Measurements from ENCODE around the gene INS.

INS gene

DNA sequence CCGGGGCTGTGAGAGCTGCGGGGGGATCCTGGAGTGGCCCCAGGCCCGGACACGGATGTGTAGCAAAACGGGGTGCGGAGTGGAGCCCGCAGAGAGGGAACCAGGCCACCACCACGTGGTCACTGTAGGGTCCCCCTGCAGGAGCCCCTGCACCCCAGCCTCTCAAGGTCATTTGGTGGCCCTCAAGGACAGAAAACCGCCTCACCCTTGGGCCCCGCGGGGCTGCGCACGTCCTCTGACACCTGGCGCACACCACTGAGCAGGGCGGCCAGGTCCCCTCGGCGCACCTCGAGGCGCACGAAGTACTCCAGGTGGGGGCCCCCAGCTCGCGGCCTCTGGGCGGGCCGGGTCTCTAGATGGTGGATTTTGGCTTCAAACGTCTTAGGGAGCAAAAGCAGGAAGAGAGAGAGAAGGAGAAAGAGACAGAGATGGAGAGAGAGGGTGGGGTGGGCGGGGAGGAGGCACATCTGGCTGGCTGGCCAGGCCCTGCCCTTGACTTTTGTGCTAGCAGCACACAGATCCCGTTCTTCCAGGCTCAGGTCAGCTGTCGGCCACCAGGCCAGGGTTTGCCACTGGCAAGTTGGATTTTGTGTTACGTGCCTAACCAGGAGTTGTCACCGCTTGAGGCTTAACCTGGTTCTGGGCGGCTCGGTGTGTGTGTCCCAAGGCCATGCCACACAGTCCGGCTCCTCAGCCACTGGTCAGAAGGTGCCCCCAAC is 7.4 kb upstream of the INS start:
- Histone ChIP-seq H3K9ac (ENCODE audit: low read depth, low read length) (no peak overlapping the region), H3K36me3 (ENCODE audit: insufficient read depth, low read length) (no peaks in the 10 kb centered on the region), H3K4me1 (ENCODE audit: insufficient read depth, low read length) (no peaks in the 10 kb centered on the region; the same call in 1 of the 2 replicates), H3K9me3 (ENCODE audit: control insufficient read depth, insufficient read depth, low read length) (no peaks in the 10 kb centered on the region)

GRCh38 chr11:2167141-2168045 is 6.4 kb upstream of the INS start:
- Histone ChIP-seq H3K9ac (ENCODE audit: low read depth, low read length) (no peak overlapping the region), H3K4me1 (ENCODE audit: insufficient read depth, low read length) (no peaks in the 10 kb centered on the region; the same call in 1 of the 2 replicates), H3K9me3 (ENCODE audit: control insufficient read depth, insufficient read depth, low read length) (no peaks in the 10 kb centered on the region), H3K36me3 (ENCODE audit: insufficient read depth, low read length) (no peaks in the 10 kb centered on the region)

DNA sequence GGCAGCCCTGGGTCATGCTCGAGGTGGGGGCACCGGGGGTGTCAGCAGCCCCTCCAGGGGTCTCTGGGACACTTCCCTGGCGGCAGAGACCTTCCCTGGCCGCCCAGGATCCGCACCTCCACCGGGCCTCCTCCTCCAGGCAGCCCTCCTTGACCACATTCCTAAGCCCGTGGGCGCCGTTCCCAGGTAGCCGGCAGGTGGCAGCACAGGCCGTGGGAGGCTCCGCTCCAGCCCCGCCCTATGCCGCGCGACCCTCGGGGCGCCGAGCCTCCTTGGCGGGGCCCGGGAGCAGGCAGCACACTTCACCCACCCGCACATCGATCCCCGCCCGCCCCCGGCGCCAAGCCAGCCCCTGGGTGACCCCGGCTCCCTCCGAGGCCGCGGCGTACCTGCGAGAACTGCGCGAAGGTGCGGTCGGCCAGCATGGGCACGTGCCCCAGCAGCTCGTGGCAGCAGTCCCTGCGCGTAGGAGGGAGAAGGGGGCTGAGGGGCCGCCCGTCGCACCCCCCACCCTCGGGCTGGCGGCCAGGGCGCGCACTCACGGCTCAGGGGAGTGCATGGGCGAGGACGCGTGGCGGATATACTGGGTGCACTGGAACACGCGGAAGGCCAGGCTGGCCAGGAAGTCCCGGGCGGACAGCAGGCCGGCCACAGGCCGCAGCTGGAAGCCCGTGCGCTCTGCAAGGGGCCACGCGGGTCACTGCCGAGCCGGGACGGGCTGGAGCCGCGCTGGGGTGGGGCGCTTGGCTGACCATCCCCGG is 5.3 kb upstream of the INS start:
- no peak overlapping the region for H3K9ac ChIP-seq (ENCODE audit: low read depth, low read length)
- no peaks in the 10 kb centered on the region for H3K36me3 ChIP-seq (ENCODE audit: insufficient read depth, low read length)
- no peaks in the 10 kb centered on the region; the same call in 1 of the 2 replicates for H3K4me1 ChIP-seq (ENCODE audit: insufficient read depth, low read length)
- no peaks in the 10 kb centered on the region for H3K9me3 ChIP-seq (ENCODE audit: control insufficient read depth, insufficient read depth, low read length)

DNA sequence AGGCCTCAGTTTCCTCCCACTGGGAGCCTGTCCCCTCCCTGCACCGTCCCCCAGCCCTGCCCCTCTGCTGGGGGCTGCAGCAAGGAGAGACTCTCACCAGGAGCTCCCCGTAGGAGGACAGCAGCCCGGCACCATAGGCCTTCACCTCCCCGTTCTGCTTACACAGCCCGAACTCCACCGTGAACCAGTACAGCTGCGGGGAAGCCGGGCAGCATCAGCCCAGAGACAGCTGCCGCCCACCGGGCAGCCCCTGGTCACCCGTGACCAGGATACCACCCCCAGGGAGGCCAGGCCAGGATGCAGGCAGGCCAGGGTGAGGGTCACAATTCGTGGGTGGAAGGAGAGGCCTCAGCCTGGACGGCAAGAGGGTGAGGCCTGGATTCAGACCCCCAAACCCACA is 4.6 kb upstream of the INS start:
- H3K9ac ChIP-seq (ENCODE audit: low read depth, low read length) = no peak overlapping the region
- H3K9me3 ChIP-seq (ENCODE audit: control insufficient read depth, insufficient read depth, low read length) = no peaks in the 10 kb centered on the region
- H3K4me1 ChIP-seq (ENCODE audit: insufficient read depth, low read length) = no peaks in the 10 kb centered on the region; the same call in 1 of the 2 replicates
- H3K36me3 ChIP-seq (ENCODE audit: insufficient read depth, low read length) = no peaks in the 10 kb centered on the region

GRCh38 chr11:2164861-2165555 is 4.0 kb upstream of the INS start:
- no peaks in the 10 kb centered on the region for H3K36me3 ChIP-seq (ENCODE audit: insufficient read depth, low read length)
- no peak overlapping the region for H3K9ac ChIP-seq (ENCODE audit: low read depth, low read length)
- no peaks in the 10 kb centered on the region for H3K9me3 ChIP-seq (ENCODE audit: control insufficient read depth, insufficient read depth, low read length)
- H3K4me1 ChIP-seq (ENCODE audit: insufficient read depth, low read length) = no peaks in the 10 kb centered on the region; the same call in 1 of the 2 replicates

DNA sequence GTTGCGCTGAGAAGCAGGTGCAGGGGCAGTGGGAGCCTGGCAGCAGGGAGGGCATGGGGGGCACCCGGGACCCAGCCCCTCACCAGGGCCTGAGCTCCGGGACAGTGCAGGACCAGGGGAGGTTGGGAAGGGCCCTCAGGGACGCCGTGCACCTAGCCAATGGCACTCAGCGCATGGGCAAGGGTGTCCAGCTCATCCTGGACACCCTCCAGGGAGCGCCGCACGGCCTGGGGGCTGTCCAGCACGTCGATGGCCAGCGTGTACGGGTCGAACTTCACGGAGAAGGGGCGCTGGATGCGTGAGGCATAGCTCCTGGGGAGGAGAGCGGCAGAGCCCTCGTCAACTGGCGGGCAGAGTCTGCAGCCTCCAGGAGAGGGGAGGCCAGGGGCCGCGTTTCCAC is 3.1 kb upstream of the INS start:
- no peaks in the 10 kb centered on the region; the same call in 1 of the 2 replicates for H3K4me1 ChIP-seq (ENCODE audit: insufficient read depth, low read length)
- no peak overlapping the region for H3K9ac ChIP-seq (ENCODE audit: low read depth, low read length)
- H3K36me3 ChIP-seq (ENCODE audit: insufficient read depth, low read length) = no peaks in the 10 kb centered on the region
- no peaks in the 10 kb centered on the region for H3K9me3 ChIP-seq (ENCODE audit: control insufficient read depth, insufficient read depth, low read length)

DNA sequence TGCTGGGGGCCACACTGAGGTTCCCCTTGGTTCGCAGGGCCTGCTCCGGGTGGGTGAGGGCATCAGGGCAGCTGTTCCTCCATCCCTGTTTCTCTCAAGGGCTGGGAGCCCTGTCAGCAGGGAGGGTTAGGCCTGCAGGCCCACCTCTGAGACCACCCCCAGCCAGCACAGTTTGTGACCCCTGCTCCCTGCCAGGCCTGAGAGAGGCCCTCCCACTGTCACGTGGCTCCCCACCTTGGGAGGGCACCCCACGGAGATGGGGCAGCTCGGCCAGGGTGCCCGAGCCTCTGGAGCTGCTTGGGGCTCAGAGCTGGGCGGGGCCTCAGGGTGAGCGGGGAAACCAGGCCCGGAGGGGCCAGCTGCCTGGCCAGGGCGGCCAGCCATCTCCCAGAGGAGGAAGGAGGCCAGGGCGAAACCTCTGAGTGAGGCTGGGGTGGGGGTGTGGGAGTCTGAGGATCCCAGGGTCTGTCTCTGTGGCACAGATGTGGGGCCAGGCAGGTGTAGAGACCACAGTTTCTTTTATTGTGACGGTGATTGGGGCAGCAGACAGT is 2.5 kb upstream of the INS start:
- no peaks in the 10 kb centered on the region for H3K36me3 ChIP-seq (ENCODE audit: insufficient read depth, low read length)
- no peak overlapping the region for H3K9ac ChIP-seq (ENCODE audit: low read depth, low read length)
- no peaks in the 10 kb centered on the region for H3K4me1 ChIP-seq (ENCODE audit: insufficient read depth, low read length)
- H3K9me3 ChIP-seq (ENCODE audit: control insufficient read depth, insufficient read depth, low read length) = no peaks in the 10 kb centered on the region

- Histone ChIP-seq H3K9me3 (ENCODE audit: control insufficient read depth, insufficient read depth, low read length) (no peaks in the 10 kb centered on the region), H3K4me1 (ENCODE audit: insufficient read depth, low read length) (no peaks in the 10 kb centered on the region), H3K9ac (ENCODE audit: low read depth, low read length) (no peak overlapping the region), H3K36me3 (ENCODE audit: insufficient read depth, low read length) (no peaks in the 10 kb centered on the region)
Measured at GRCh38 chr11:2159536-2160413, 1.2 kb downstream of the INS start.

DNA sequence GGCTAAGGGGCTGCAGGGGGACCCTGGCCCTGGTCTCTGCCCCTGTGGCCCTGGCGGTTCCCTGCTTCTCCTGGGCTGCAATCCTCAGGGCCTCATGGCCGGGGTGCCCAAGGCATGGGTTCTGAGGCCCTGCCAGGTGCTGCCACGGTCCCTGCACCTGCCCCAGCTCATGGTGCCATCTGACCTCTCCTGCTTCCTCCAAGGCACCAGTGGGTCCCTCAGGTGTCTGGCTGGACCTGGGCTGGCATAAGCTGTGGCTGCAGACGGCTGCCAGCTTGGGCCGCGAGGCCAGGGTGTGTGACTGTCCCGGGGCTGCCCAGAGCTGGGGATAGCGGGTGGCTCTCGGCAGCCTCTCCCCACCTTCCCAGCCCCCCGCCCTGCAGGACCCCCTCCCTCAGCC is 2.0 kb downstream of the INS start:
- H3K4me1 ChIP-seq (ENCODE audit: insufficient read depth, low read length) = no peaks in the 10 kb centered on the region
- no peaks in the 10 kb centered on the region for H3K9me3 ChIP-seq (ENCODE audit: control insufficient read depth, insufficient read depth, low read length)
- no peaks in the 10 kb centered on the region for H3K36me3 ChIP-seq (ENCODE audit: insufficient read depth, low read length)
- H3K9ac ChIP-seq (ENCODE audit: low read depth, low read length) = no peak overlapping the region

DNA sequence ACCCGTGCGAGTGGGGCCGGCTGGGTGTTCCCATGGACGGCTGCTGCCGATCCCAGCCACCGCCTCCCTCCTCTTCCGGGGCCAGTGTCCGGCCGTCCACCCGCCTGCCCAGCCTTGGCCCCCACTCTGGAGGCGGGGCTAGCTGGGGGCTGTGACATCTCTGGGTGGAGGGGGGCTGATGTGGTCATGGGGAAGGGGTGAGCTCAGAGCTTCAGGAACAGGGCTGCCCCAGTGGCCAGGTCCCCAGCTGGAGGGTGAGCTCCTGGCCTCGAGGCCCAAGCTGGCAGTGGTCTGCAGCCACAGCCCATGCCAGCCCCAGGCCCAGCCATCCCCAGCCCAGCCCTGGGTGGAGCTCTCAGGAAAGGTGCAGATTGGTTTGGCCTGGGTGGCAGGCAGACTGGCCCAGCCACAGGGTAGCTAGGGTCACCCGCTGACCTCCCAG is 2.7 kb downstream of the INS start:
- Histone ChIP-seq H3K4me1 (ENCODE audit: insufficient read depth, low read length) (no peaks in the 10 kb centered on the region), H3K9me3 (ENCODE audit: control insufficient read depth, insufficient read depth, low read length) (no peaks in the 10 kb centered on the region), H3K9ac (ENCODE audit: low read depth, low read length) (no peak overlapping the region), H3K36me3 (ENCODE audit: insufficient read depth, low read length) (no peaks in the 10 kb centered on the region)

DNA sequence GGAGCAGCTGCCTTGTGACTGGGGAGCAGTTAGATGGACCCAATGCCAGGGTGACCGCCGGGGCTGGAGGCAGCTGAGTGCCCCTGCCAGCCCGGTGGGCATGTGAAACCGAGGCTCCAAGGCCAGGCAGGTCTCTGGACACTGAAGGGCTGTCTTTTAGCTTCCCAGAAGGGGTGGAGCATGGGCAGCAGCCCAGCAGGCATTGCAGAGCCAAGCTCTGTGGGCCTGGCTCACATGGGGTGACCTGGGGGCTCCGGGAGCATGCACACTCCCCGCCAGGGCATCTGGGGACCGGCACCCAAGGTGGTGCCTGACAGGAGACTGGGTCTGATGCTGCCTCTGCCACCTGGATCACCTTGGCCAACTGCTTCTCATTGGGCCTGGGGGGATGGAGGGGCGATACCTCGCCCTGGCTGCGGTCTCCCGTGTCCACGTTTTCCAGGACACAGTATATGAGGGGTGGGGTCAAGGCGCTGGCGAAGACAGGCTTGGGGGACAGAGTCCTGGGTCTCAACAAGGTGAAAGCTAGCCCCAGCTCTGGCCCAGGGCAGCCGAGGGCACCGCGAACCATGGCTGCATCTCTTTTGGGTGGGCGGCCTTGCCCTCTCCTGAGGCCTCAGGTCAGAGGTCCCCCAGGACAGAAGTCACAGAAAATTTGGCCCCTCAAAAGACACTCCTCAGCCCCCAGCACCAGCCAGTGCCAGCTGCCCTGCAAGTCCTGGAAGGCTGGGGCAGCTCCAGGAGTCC is 3.5 kb downstream of the INS start:
- Histone ChIP-seq H3K4me1 (ENCODE audit: insufficient read depth, low read length) (no peaks in the 10 kb centered on the region), H3K9me3 (ENCODE audit: control insufficient read depth, insufficient read depth, low read length) (no peaks in the 10 kb centered on the region), H3K36me3 (ENCODE audit: insufficient read depth, low read length) (no peaks in the 10 kb centered on the region), H3K9ac (ENCODE audit: low read depth, low read length) (no peak overlapping the region)

DNA sequence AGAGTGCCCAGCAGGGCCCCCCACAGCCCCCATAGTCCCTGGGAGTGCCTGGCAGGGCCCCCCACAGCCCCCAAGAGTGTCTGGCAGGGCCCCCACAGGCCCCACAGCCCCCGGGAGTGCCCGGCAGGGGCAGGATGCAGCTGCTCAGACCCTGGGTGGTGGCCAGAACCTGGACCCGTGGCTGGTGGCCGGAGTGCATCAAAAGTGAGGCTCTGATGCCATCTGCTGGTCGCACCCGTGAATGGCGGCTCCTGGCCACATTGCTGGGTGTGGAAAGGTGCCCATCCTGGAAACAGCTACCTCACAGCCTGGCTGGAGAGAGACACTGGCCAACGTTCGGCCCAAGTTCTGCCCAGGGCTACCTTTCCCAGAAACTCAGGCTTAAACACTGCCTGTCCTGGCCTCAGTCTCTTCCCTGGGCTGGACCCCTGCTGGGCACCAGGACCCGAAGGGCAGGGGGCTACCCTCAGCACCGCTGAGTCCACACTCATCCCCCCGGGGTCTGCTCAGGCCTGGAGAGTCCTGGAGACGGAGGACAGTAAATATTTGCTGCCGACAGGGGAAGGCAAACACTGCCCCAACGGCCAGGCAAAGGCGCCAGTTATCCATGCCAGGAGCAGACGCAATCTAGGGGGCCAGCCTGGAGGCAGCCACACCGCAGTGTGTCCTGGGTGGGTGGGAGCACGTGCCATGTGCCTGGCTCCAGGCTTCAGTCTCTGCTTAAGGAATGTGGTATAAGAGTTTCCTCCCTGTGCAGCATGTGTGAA is 4.4 kb downstream of the INS start:
- H3K9ac ChIP-seq (ENCODE audit: low read depth, low read length) = no peak overlapping the region
- no peaks in the 10 kb centered on the region for H3K36me3 ChIP-seq (ENCODE audit: insufficient read depth, low read length)
- no peaks in the 10 kb centered on the region for H3K4me1 ChIP-seq (ENCODE audit: insufficient read depth, low read length)
- H3K9me3 ChIP-seq (ENCODE audit: control insufficient read depth, insufficient read depth, low read length) = no peaks in the 10 kb centered on the region

Data from ES-I3 (cell line).